ENCODE data around the gene RHO. TPM values are rescaled to one million over a fixed set of nuclear protein-coding genes. Genes with fewer than 3 reads are reported as not detected.
A peak's percentile ranks its signal among the peaks of the same experiment; 100 is the strongest.

The RHO gene
- total RNA-seq, 1 experiment from 2014 or later: not detected

GRCh38 chr3:129522953-129523352, 5.5 kb upstream of the RHO start:
- Histone ChIP-seq H3K27me3 (ENCODE audit: insufficient read depth, low read length) (no peaks in the 10 kb centered on the region; the same call in 1 of the 2 replicates), H3K23me2 (ENCODE audit: insufficient read length, low read depth, low read length, poor library complexity, severe bottlenecking) (no peaks in the 10 kb centered on the region), H3T11ph (ENCODE audit: low read length) (no peak overlapping the region), H2BK15ac (ENCODE audit: low read depth, low read length) (no peak overlapping the region), H4K91ac (ENCODE audit: insufficient read length, low read depth, low read length) (no peak overlapping the region), H3K4me1 (ENCODE audit: insufficient read depth, low read length) (no peaks in the 10 kb centered on the region), H3K9ac (ENCODE audit: extremely low read depth, insufficient read length, low read length) (no peak overlapping the region), H3K9me3 (ENCODE audit: control insufficient read depth, low read depth, low read length) (no peaks in the 10 kb centered on the region), H3K56ac (ENCODE audit: insufficient read length, low read depth, low read length) (no peak overlapping the region), H3K23ac (ENCODE audit: insufficient read length, low read depth, low read length) (no peak overlapping the region), H4K8ac (replicated peaks; ENCODE audit: insufficient read length, low read depth, low read length) (no peak overlapping the region), H2AFZ (ENCODE audit: low read length) (no peak overlapping the region), H3K79me1 (ENCODE audit: insufficient read depth, low read depth, low read length, poor library complexity, severe bottlenecking) (no peaks in the 10 kb centered on the region), H4K5ac (ENCODE audit: insufficient read length, low read depth, low read length) (no peak overlapping the region), H3K18ac (ENCODE audit: insufficient read length, low read depth, low read length) (no peak overlapping the region), H3K27ac (ENCODE audit: insufficient read length, low read depth, low read length) (no peak overlapping the region), H2BK12ac (ENCODE audit: insufficient read length, low read depth, low read length) (no peak overlapping the region), H3K14ac (ENCODE audit: insufficient read depth, low read length) (no peak overlapping the region), H2BK120ac (ENCODE audit: low read depth, low read length, poor library complexity, severe bottlenecking) (no peak overlapping the region), H2BK5ac (ENCODE audit: insufficient read length, low read length) (no peak overlapping the region), H3K79me2 (ENCODE audit: insufficient read depth, low read length) (no peaks in the 10 kb centered on the region), H2BK20ac (ENCODE audit: low read depth, low read length, poor library complexity, severe bottlenecking) (no peak overlapping the region), H4K20me1 (ENCODE audit: control insufficient read depth, insufficient read depth, insufficient read length) (no peaks in the 10 kb centered on the region), H3K4me2 (ENCODE audit: insufficient read depth, insufficient read length, low read length) (no peak overlapping the region), H3K4ac (ENCODE audit: low read depth, low read length) (no peak overlapping the region), H2AK5ac (ENCODE audit: insufficient read length, low read length) (no peak overlapping the region)
- H3K36me3 Mint-ChIP-seq (ENCODE audit: insufficient read depth in 1 of 3, low read depth in 3 of 3): peaks cover 0 to 2% (median 0%) of the 10 kb centered on the region in 3 experiments; a peak in 1 of 7 replicates
- H3K27ac Mint-ChIP-seq: peak overlapping the region in 1 of 3 experiments; percentile 63; a peak in 1 of 7 replicates
- H3K27me3 Mint-ChIP-seq (ENCODE audit: low read depth): no peaks in the 10 kb centered on the region
- peaks cover 14 to 19% of the 10 kb centered on the region in 2 experiments for H3K4me1 Mint-ChIP-seq
- no peak for DNase-seq
- TF ChIP-seq CTCF (conservative IDR thresholded peaks at IDR 0.05): no peak
- no CpG with 5 or more reads among the region's 5 CpGs for WGBS (ENCODE audit: extremely low coverage, insufficient read length, low lambda C conversion rate)
- H3K4me3 Mint-ChIP-seq: no peak overlapping the region
- H3K9me3 Mint-ChIP-seq: no peaks in the 10 kb centered on the region
